IMR-90 (cell line): ENCODE measurements around the gene DVL2. TPM values are rescaled to one million over a fixed set of nuclear protein-coding genes. Genes with fewer than 3 reads are reported as not detected.

Experiments used
- ATAC-seq: fragments of 200-7000 bp; cut with Tn5 transposase; 2 replicates; pipeline ENCODE4 v1.9.1; 2020; ENCODE audit warnings: low read depth, mild to moderate bottlenecking, moderate library complexity
- BruUV-seq: library from RNA; stranded (reverse); fragments of 400-500 nt; replicated peaks from 2 replicates; lab custom pipeline; 2021; lab: Mats Ljungman, UMichigan
- CTCF ChIA-PET: fragments of 300-600 bp; formaldehyde crosslinking; extraction: SDS; loops from one replicate; lab custom pipeline; 2021; ENCODE audit warnings: antibody characterized with exemption; lab: Yijun Ruan, JAX
- POLR2A ChIA-PET: fragments of 300-600 bp; sonication (Branson Sonifier 250); formaldehyde crosslinking; loops from one replicate; lab custom pipeline; 2022; ENCODE audit warnings: antibody characterized with exemption; ENCODE audit not compliant: unreplicated experiment; lab: Charles Lee
- DNase-seq: peaks from one replicate; pipeline ENCODE4 v3.0.0; 2013
- H2AFZ ChIP-seq: replicated peaks from 2 replicates; pipeline ENCODE3; 2013; ENCODE audit warnings: low read length, mild to moderate bottlenecking; ENCODE audit not compliant: poor library complexity
- H2AK5ac ChIP-seq: 2 replicates; pipeline ENCODE4 v1.6.1; 2013; ENCODE audit warnings: low read depth, low read length, inconsistent platforms
- H2AK9ac ChIP-seq: replicated peaks from 2 replicates; pipeline ENCODE3; 2013; ENCODE audit warnings: mild to moderate bottlenecking, low read depth, low read length, moderate library complexity; ENCODE audit not compliant: poor library complexity
- H2BK120ac ChIP-seq: 2 replicates; pipeline ENCODE4 v1.6.1; 2013; ENCODE audit warnings: low read depth, low read length, inconsistent platforms
- H2BK15ac ChIP-seq: 3 replicates; pipeline ENCODE4 v1.6.1; 2013; ENCODE audit warnings: low read depth, low read length, inconsistent platforms
- H2BK20ac ChIP-seq: 2 replicates; pipeline ENCODE4 v1.6.1; 2013; ENCODE audit warnings: low read depth, mild to moderate bottlenecking, inconsistent platforms, low read length, moderate library complexity
- H2BK5ac ChIP-seq: 2 replicates; pipeline ENCODE4 v1.6.1; 2013; ENCODE audit warnings: mild to moderate bottlenecking, low read depth, low read length, inconsistent platforms; ENCODE audit not compliant: poor library complexity, severe bottlenecking
- H3K14ac ChIP-seq: replicated peaks from 2 replicates; pipeline ENCODE4 v1.6.1; 2013; ENCODE audit warnings: low read depth, low read length, inconsistent platforms
- H3K18ac ChIP-seq: 2 replicates; pipeline ENCODE4 v1.6.1; 2013; ENCODE audit warnings: low read depth, low read length, control low read depth
- H3K23ac ChIP-seq: 2 replicates; pipeline ENCODE4 v1.6.1; 2013; ENCODE audit warnings: low read depth, low read length, inconsistent platforms
- H3K27ac ChIP-seq: 2 replicates; pipeline ENCODE4 v1.5.1; 2013; ENCODE audit warnings: mild to moderate bottlenecking, control low read depth, low read length; ENCODE audit not compliant: insufficient read depth
- H3K27me3 ChIP-seq: 2 replicates; pipeline ENCODE4 v1.6.1; 2013; ENCODE audit warnings: low read length; ENCODE audit not compliant: control insufficient read depth, insufficient read depth
- H3K36me3 ChIP-seq: 2 replicates; pipeline ENCODE4 v1.6.1; 2013; ENCODE audit warnings: low read length, mixed read lengths; ENCODE audit not compliant: control insufficient read depth, insufficient read depth
- H3K4ac ChIP-seq: 2 replicates; pipeline ENCODE4 v1.6.1; 2013; ENCODE audit warnings: low read depth, low read length, inconsistent platforms
- H3K4me1 ChIP-seq: 2 replicates; pipeline ENCODE4 v1.6.1; 2013; ENCODE audit warnings: low read length, mixed read lengths; ENCODE audit not compliant: control insufficient read depth, insufficient read depth
- H3K4me2 ChIP-seq: 2 replicates; pipeline ENCODE4 v1.6.1; 2013; ENCODE audit warnings: low read depth, mild to moderate bottlenecking, control low read depth, low read length, moderate library complexity
- H3K4me3 ChIP-seq: 2 replicates; pipeline ENCODE4 v1.5.1; 2013; ENCODE audit warnings: low read depth, mild to moderate bottlenecking, control low read depth, low read length, moderate library complexity; ENCODE audit not compliant: insufficient read depth
- H3K56ac ChIP-seq: 2 replicates; pipeline ENCODE4 v1.6.1; 2013; ENCODE audit warnings: low read length, inconsistent platforms; ENCODE audit not compliant: insufficient read depth; ENCODE audit errors: extremely low read depth
- H3K79me1 ChIP-seq, 2 experiments: 2 replicates each; pipeline ENCODE4 v1.6.1; 2013; ENCODE audit warnings: low read length in 2 of 2, inconsistent platforms in 1 of 2, low read depth in 1 of 2
- H3K9ac ChIP-seq: 2 replicates; pipeline ENCODE4 v1.6.1; 2013; ENCODE audit warnings: low read depth, low read length, control low read depth
- H3K9me1 ChIP-seq: 2 replicates; pipeline ENCODE4 v1.6.1; 2013; ENCODE audit warnings: low read length, inconsistent platforms; ENCODE audit not compliant: insufficient read depth
- H3K9me3 ChIP-seq: 2 replicates; pipeline ENCODE4 v1.6.1; 2013; ENCODE audit warnings: low read length; ENCODE audit not compliant: control insufficient read depth, insufficient read depth
- H4K20me1 ChIP-seq: 2 replicates; pipeline ENCODE4 v1.6.1; 2013; ENCODE audit warnings: low read length, inconsistent platforms; ENCODE audit not compliant: insufficient read depth
- H4K5ac ChIP-seq: 2 replicates; pipeline ENCODE4 v1.6.1; 2013; ENCODE audit warnings: mild to moderate bottlenecking, low read depth, low read length, control low read depth
- H4K8ac ChIP-seq, 2 experiments: 2 replicates each; pipeline ENCODE4 v1.6.1; 2013; ENCODE audit warnings: low read depth in 2 of 2, low read length in 2 of 2, control low read depth in 1 of 2, inconsistent platforms in 1 of 2
- H4K91ac ChIP-seq: 2 replicates; pipeline ENCODE4 v1.6.1; 2013; ENCODE audit warnings: low read depth, low read length, inconsistent platforms; ENCODE audit not compliant: insufficient read depth
- CEBPB ChIP-seq: IDR thresholded peaks from 2 replicates; pipeline ENCODE4 v1.6.1; 2012; ENCODE audit warnings: low read depth, low read length, improper control_type of control experiment
- CHD1 ChIP-seq: IDR thresholded peaks from 2 replicates; pipeline ENCODE4 v1.6.1; 2012; ENCODE audit warnings: low read depth, low read length, improper control_type of control experiment
- MAFK ChIP-seq: IDR thresholded peaks from 2 replicates; pipeline ENCODE4 v1.6.1; 2012; ENCODE audit warnings: low read depth, low read length, improper control_type of control experiment
- MAZ ChIP-seq: IDR thresholded peaks from 2 replicates; pipeline ENCODE4 v1.6.1; 2012; ENCODE audit warnings: low read depth, mild to moderate bottlenecking, low read length, improper control_type of control experiment, moderate library complexity, borderline replicate concordance
- NFE2L2 ChIP-seq: fragments of 150-350 bp; IDR thresholded peaks from 2 replicates; pipeline ENCODE4 v1.6.1; 2016; ENCODE audit warnings: low read depth, mild to moderate bottlenecking, low read length
- POLR2A ChIP-seq: IDR thresholded peaks from 2 replicates; pipeline ENCODE4 v1.6.1; 2012; ENCODE audit warnings: mild to moderate bottlenecking, low read depth, low read length
- RAD21 ChIP-seq: IDR thresholded peaks from 2 replicates; pipeline ENCODE4 v1.6.1; 2012; ENCODE audit warnings: low read length, improper control_type of control experiment
- RFX5 ChIP-seq: IDR thresholded peaks from 2 replicates; pipeline ENCODE4 v1.8.0; 2012; ENCODE audit warnings: low read depth, mild to moderate bottlenecking, low read length, moderate library complexity
- SMC3 ChIP-seq: fragments of 150-350 bp; IDR thresholded peaks from 2 replicates; pipeline ENCODE4 v1.6.1; 2016; ENCODE audit warnings: low read depth, mild to moderate bottlenecking, antibody characterized with exemption, low read length, moderate library complexity
- WGBS, 2 experiments: methylation state at CpG; one replicate each; pipeline versions ENCODE4 v1.1.5 to v1.1.7; 2013; ENCODE audit warnings: missing lambda C conversion rate in 2 of 2; ENCODE audit not compliant: insufficient read length in 1 of 2; ENCODE audit errors: extremely low coverage in 2 of 2; 5-methylcytosine and 5-hydroxymethylcytosine counted together
- dilution Hi-C: fragments of 300-500 bp; cut with HindIII; formaldehyde crosslinking; loops from one replicate; pipeline ENCODE4 v1.14.3; 2018; ENCODE audit warnings: low sequenced_read_pairs; ENCODE audit not compliant: unreplicated experiment
- in situ Hi-C: fragments of 300-500 bp; cut with MboI; formaldehyde crosslinking; loops from 3 replicates; pipeline ENCODE4 v1.14.3; 2019; ENCODE audit warnings: low sequenced_read_pairs, inconsistent platforms, mixed read lengths
- intact Hi-C: fragments of 100-400 bp; cut with micrococcal nuclease; formaldehyde crosslinking; loops from 2 replicates; pipeline ENCODE4 v1.10.0; 2022
- polyA plus RNA-seq, 3 experiments: library from polyadenylated mRNA; depleted of rRNA; stranded (reverse); fragments of >200 nt; gene quantifications; 2 replicates each; pipeline ENCODE4 v1.2.3, GENCODE V29; 2012; ENCODE audit warnings: low replicate concordance in 1 of 3
- total RNA-seq: library from RNA; depleted of rRNA; stranded (reverse); fragments of >200 nt; gene quantifications from 2 replicates; pipeline ENCODE4 v1.2.3, GENCODE V29; 2012
- TF ChIP-seq, protein P1 (sequence below): fragments of 150-350 bp; IDR thresholded peaks from 2 replicates; pipeline ENCODE4 v1.6.1; 2017; ENCODE audit warnings: mild to moderate bottlenecking, antibody characterized with exemption, low read length, low read depth
- TF ChIP-seq, protein P2 (sequence below): conservative IDR thresholded peaks from 2 replicates; pipeline ENCODE4 v1.5.1; 2012; ENCODE audit warnings: mild to moderate bottlenecking, low read depth, low read length, improper control_type of control experiment

Gene DVL2
- total and polyA plus RNA-seq, 2 of the 4 experiments (the other 2 are of a cell fraction): 11.8 to 21.3 TPM

DNA sequence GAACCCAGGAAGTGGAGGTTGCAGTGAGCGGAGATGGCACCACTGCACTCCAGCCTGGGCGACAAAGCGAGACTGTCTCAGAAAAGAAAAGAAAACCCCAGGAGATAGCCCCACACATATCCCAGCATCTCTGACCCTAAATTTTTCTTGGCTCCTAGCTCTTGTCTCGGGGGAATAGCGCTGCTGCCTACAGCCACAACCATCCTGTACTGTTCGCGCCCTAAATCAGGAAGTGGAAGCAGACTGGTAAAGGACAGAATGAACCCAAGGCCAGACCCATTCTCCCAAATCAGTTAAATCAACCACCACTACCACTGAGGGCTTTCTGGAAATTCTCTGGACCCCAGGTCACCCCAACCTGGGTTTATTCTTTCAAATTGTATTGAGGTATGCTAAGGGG, 15.5 kb upstream of the DVL2 start:
- no peak overlapping the region for H2BK15ac ChIP-seq
- peak overlapping the region; percentile 99 for H3K4me2 ChIP-seq
- peak overlapping the region; percentile 96; the same call in 1 of the 2 replicates for H3K4ac ChIP-seq
- H3K4me1 ChIP-seq: peaks cover 8% of the 10 kb centered on the region
- H3K4me3 ChIP-seq: peak overlapping the region; percentile 62
- in situ Hi-C loops (loop anchor here (25.0 kb wide), 1 partner anchor 912 kb away; the partner anchor contains the start of genes PER1 and VAMP2), dilution Hi-C loops (no loop called here), intact Hi-C loops (no loop called here)
- no peak overlapping the region for H2BK120ac ChIP-seq
- peak overlapping the region; percentile 42; the same call in 1 of the 2 replicates for H2AK5ac ChIP-seq
- TF ChIP-seq NFE2L2: no peak
- TF ChIP-seq, protein P1, sequence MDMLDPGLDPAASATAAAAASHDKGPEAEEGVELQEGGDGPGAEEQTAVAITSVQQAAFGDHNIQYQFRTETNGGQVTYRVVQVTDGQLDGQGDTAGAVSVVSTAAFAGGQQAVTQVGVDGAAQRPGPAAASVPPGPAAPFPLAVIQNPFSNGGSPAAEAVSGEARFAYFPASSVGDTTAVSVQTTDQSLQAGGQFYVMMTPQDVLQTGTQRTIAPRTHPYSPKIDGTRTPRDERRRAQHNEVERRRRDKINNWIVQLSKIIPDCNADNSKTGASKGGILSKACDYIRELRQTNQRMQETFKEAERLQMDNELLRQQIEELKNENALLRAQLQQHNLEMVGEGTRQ: no peak
- no peak for TF ChIP-seq RFX5
- TF ChIP-seq, protein P2, sequence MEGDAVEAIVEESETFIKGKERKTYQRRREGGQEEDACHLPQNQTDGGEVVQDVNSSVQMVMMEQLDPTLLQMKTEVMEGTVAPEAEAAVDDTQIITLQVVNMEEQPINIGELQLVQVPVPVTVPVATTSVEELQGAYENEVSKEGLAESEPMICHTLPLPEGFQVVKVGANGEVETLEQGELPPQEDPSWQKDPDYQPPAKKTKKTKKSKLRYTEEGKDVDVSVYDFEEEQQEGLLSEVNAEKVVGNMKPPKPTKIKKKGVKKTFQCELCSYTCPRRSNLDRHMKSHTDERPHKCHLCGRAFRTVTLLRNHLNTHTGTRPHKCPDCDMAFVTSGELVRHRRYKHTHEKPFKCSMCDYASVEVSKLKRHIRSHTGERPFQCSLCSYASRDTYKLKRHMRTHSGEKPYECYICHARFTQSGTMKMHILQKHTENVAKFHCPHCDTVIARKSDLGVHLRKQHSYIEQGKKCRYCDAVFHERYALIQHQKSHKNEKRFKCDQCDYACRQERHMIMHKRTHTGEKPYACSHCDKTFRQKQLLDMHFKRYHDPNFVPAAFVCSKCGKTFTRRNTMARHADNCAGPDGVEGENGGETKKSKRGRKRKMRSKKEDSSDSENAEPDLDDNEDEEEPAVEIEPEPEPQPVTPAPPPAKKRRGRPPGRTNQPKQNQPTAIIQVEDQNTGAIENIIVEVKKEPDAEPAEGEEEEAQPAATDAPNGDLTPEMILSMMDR: no peak
- no peak for TF ChIP-seq MAZ
- TF ChIP-seq MAFK: no peak
- no peak for TF ChIP-seq CEBPB
- TF ChIP-seq CHD1: no peak
- TF ChIP-seq SMC3: no peak
- TF ChIP-seq POLR2A: no peak
- TF ChIP-seq RAD21: no peak
- H3K9me3 ChIP-seq: no peaks in the 10 kb centered on the region
- peaks cover 9% of the 10 kb centered on the region; the same call in 1 of the 2 replicates for H4K20me1 ChIP-seq
- H3K9ac ChIP-seq: peak overlapping the region; percentile 88
- peaks cover 7 to 54% of the 10 kb centered on the region in 2 experiments; a peak in 3 of 4 replicates for H3K79me1 ChIP-seq
- H3K14ac ChIP-seq: peak overlapping the region; percentile 62; the same call in 1 of the 2 replicates
- CTCF ChIA-PET: no interaction called here
- peaks cover 17% of the 10 kb centered on the region for H3K36me3 ChIP-seq
- H3K56ac ChIP-seq: peak overlapping the region; percentile 50; the same call in 1 of the 2 replicates
- H2BK5ac ChIP-seq: no peak overlapping the region
- no peak overlapping the region for H4K91ac ChIP-seq
- ATAC-seq (no peak), DNase-seq (no peak)
- no peak overlapping the region for H2BK20ac ChIP-seq
- H3K27ac ChIP-seq: no peak overlapping the region
- no peak overlapping the region for H2AFZ ChIP-seq
- H3K18ac ChIP-seq: no peak overlapping the region
- peaks cover 10% of the 10 kb centered on the region for H3K9me1 ChIP-seq
- H3K23ac ChIP-seq: peak overlapping the region; percentile 93
- H4K5ac ChIP-seq: no peak overlapping the region
- peak overlapping the region; percentile 3 for H2AK9ac ChIP-seq
- WGBS, 2 experiments: 100% methylated on average over 3 of the region's 7 CpGs; no CpG with 5 or more reads in 1 of the 2 experiments
- H3K27me3 ChIP-seq: no peaks in the 10 kb centered on the region
- H4K8ac ChIP-seq: peak overlapping the region in 1 of 2 experiments; percentile 2; a peak in 1 of 4 replicates
- BruUV-seq: no TSS peak
- POLR2A ChIA-PET: interaction anchor here (1.0 kb wide), 1 partner anchor 10 kb away, joined by 3 read pairs; the partner anchor contains the start of gene PHF23
